GM18873 (cell line): Measurements from ENCODE around the gene IFFO2.
"Not testable (repeated sequence)": the region's sequence is repeated elsewhere in the genome, so short reads cannot be mapped to it uniquely, and the experiment has no call there.

Experiments
- ATAC-seq: cut with Tn5 transposase; IDR thresholded peaks from one replicate; pipeline ENCODE4 v1.9.1; 2021; ENCODE audit warnings: mild to moderate bottlenecking, moderate library complexity, moderate number of reproducible peaks; ENCODE audit not compliant: unreplicated experiment, low FRiP score

IFFO2 gene

GRCh38 chr1:18879791-18880309 lies 76.6 kb downstream of the IFFO2 start:
- ATAC-seq = no peak

GRCh38 chr1:18879215-18879790 lies 77.2 kb downstream of the IFFO2 start:
- no peak for ATAC-seq

GRCh38 chr1:18878538-18879214 lies 77.8 kb downstream of the IFFO2 start:
- ATAC-seq = no peak

- no peak for ATAC-seq
Observed at GRCh38 chr1:18877282-18877681, 79.2 kb downstream of the IFFO2 start.

GRCh38 chr1:18876210-18876609 lies 80.3 kb downstream of the IFFO2 start:
- ATAC-seq = no peak

- no peak for ATAC-seq
Observed at GRCh38 chr1:18875796-18876128, 80.7 kb downstream of the IFFO2 start.

GRCh38 chr1:18875107-18875795 lies 81.2 kb downstream of the IFFO2 start:
- no peak for ATAC-seq

GRCh38 chr1:18874600-18874999 lies 81.9 kb downstream of the IFFO2 start:
- ATAC-seq = no peak

- ATAC-seq = no peak
Observed at GRCh38 chr1:18874036-18874435, 82.4 kb downstream of the IFFO2 start.

- no peak for ATAC-seq
Observed at GRCh38 chr1:18872071-18872611, 84.3 kb downstream of the IFFO2 start.

GRCh38 chr1:18871401-18872070 lies 84.9 kb downstream of the IFFO2 start:
- ATAC-seq = no peak

GRCh38 chr1:18870957-18871356 lies 85.5 kb downstream of the IFFO2 start:
- ATAC-seq = no peak

GRCh38 chr1:18870595-18870865 lies 85.9 kb downstream of the IFFO2 start:
- ATAC-seq = not testable (repeated sequence)

GRCh38 chr1:18869847-18870594 lies 86.5 kb downstream of the IFFO2 start:
- no peak for ATAC-seq

- ATAC-seq = no peak
Observed at GRCh38 chr1:18868801-18869424, 87.6 kb downstream of the IFFO2 start.

- ATAC-seq = no peak
Observed at GRCh38 chr1:18868354-18868753, 88.1 kb downstream of the IFFO2 start.

GRCh38 chr1:18866846-18867245 lies 89.6 kb downstream of the IFFO2 start:
- ATAC-seq = no peak

- no peak for ATAC-seq
Observed at GRCh38 chr1:18866314-18866713, 90.2 kb downstream of the IFFO2 start.

- no peak for ATAC-seq
Observed at GRCh38 chr1:18865176-18865575, 91.3 kb downstream of the IFFO2 start.

GRCh38 chr1:18861590-18861989 lies 94.9 kb downstream of the IFFO2 start:
- no peak for ATAC-seq
